WTC11 (cell line): Measurements from ENCODE around the gene TTLL9. TPM values are rescaled to one million over a fixed set of nuclear protein-coding genes. Genes with fewer than 3 reads are reported as not detected.

Experiments
- ATAC-seq: fragments of 200-7000 bp; cut with Tn5 transposase; 2 replicates; pipeline ENCODE4 v1.10.0; 2021; ENCODE audit warnings: mild to moderate bottlenecking, moderate library complexity
- CTCF ChIA-PET: fragments of 300-600 bp; sonication (Branson Sonifier 250); formaldehyde crosslinking; loops from one replicate; lab custom pipeline; 2021; ENCODE audit warnings: antibody characterized with exemption; lab: Charles Lee
- POLR2A ChIA-PET: fragments of 350-600 bp; sonication (Branson Sonifier 250); formaldehyde crosslinking; loops from one replicate; lab custom pipeline; 2021; ENCODE audit warnings: antibody characterized with exemption; lab: Charles Lee
- DNase-seq: peaks from one replicate; pipeline ENCODE4 v3.0.0; 2021; ENCODE audit warnings: low spot score
- H3K27ac Mint-ChIP-seq: 2 replicates; pipeline ENCODE4 v1.8.0; 2021; ENCODE audit warnings: mixed read lengths
- H3K27me3 Mint-ChIP-seq: 2 replicates; pipeline ENCODE4 v1.8.0; 2021; ENCODE audit warnings: low read depth, mild to moderate bottlenecking, moderate library complexity, mixed read lengths
- H3K36me3 Mint-ChIP-seq: 2 replicates; pipeline ENCODE4 v1.8.0; 2021; ENCODE audit warnings: mixed read lengths
- H3K4me1 Mint-ChIP-seq: 2 replicates; pipeline ENCODE4 v1.8.0; 2022; ENCODE audit warnings: mixed read lengths
- H3K4me3 Mint-ChIP-seq: 2 replicates; pipeline ENCODE4 v1.8.0; 2021; ENCODE audit warnings: mild to moderate bottlenecking, moderate library complexity, mixed read lengths
- H3K9me3 Mint-ChIP-seq: 2 replicates; pipeline ENCODE4 v1.8.0; 2021; ENCODE audit warnings: mixed read lengths
- AR ChIP-seq: fragments of 250-450 bp; sonication (Bioruptor Pico); IDR thresholded peaks from 2 replicates; pipeline ENCODE4 v1.9.0; 2021; ENCODE audit warnings: mild to moderate bottlenecking
- ATF1 ChIP-seq: sonication (generic); formaldehyde crosslinking; IDR thresholded peaks from 2 replicates; pipeline ENCODE4 v1.8.1; 2023; ENCODE audit warnings: mild to moderate bottlenecking, moderate library complexity, missing genetic modification reagents
- CDX4 ChIP-seq: fragments of 250-450 bp; sonication (Bioruptor Pico); IDR thresholded peaks from 2 replicates; pipeline ENCODE4 v1.9.0; 2021; ENCODE audit warnings: moderate library complexity, mild to moderate bottlenecking, inconsistent platforms, borderline replicate concordance
- CREM ChIP-seq: sonication (generic); formaldehyde crosslinking; IDR thresholded peaks from 2 replicates; pipeline ENCODE4 v1.8.1; 2022; ENCODE audit warnings: mild to moderate bottlenecking, missing genetic modification reagents, moderate library complexity
- FOXK1 ChIP-seq: sonication (generic); formaldehyde crosslinking; IDR thresholded peaks from 2 replicates; pipeline ENCODE4 v1.8.0; 2022; ENCODE audit warnings: mild to moderate bottlenecking, moderate library complexity, missing genetic modification reagents
- FOXP1 ChIP-seq: sonication (generic); formaldehyde crosslinking; IDR thresholded peaks from 2 replicates; pipeline ENCODE4 v1.8.0; 2022; ENCODE audit warnings: missing genetic modification reagents, mild to moderate bottlenecking, moderate library complexity, borderline replicate concordance
- GABPB1 ChIP-seq: sonication (generic); formaldehyde crosslinking; IDR thresholded peaks from 2 replicates; pipeline ENCODE4 v1.8.1; 2023; ENCODE audit warnings: mild to moderate bottlenecking, missing genetic modification reagents
- HMGA2 ChIP-seq: fragments of 250-450 bp; sonication (Bioruptor Pico); IDR thresholded peaks from 2 replicates; pipeline ENCODE4 v1.4.0; 2021; ENCODE audit warnings: mild to moderate bottlenecking, moderate library complexity
- MXD4 ChIP-seq: fragments of 250-450 bp; sonication (Bioruptor Pico); IDR thresholded peaks from 2 replicates; pipeline ENCODE4 v1.8.0; 2021; ENCODE audit warnings: mild to moderate bottlenecking, moderate library complexity, borderline replicate concordance
- NFATC4 ChIP-seq: fragments of 250-450 bp; sonication (Bioruptor Pico); IDR thresholded peaks from 2 replicates; pipeline ENCODE4 v1.9.0; 2021; ENCODE audit warnings: mild to moderate bottlenecking
- NFYB ChIP-seq: sonication (generic); formaldehyde crosslinking; conservative IDR thresholded peaks from 2 replicates; pipeline ENCODE4 v1.8.0; 2022; ENCODE audit warnings: low read depth, missing genetic modification reagents
- NR1H2 ChIP-seq: sonication (generic); formaldehyde crosslinking; IDR thresholded peaks from 2 replicates; pipeline ENCODE4 v1.9.0; 2021; ENCODE audit warnings: mild to moderate bottlenecking, moderate library complexity, missing genetic modification reagents
- NR2C2 ChIP-seq: sonication (generic); formaldehyde crosslinking; IDR thresholded peaks from 2 replicates; pipeline ENCODE4 v1.8.0; 2022; ENCODE audit warnings: mild to moderate bottlenecking, missing genetic modification reagents
- RORB ChIP-seq: fragments of 250-450 bp; sonication (Bioruptor Pico); IDR thresholded peaks from 2 replicates; pipeline ENCODE4 v1.9.0; 2021; ENCODE audit warnings: mild to moderate bottlenecking
- STAT6 ChIP-seq: sonication (generic); formaldehyde crosslinking; conservative IDR thresholded peaks from 2 replicates; pipeline ENCODE4 v1.8.1; 2023; ENCODE audit warnings: mild to moderate bottlenecking, low read depth, missing genetic modification reagents, moderate library complexity
- TP53 ChIP-seq: sonication (generic); formaldehyde crosslinking; IDR thresholded peaks from 2 replicates; pipeline ENCODE4 v1.8.1; 2023; ENCODE audit warnings: mild to moderate bottlenecking, missing genetic modification reagents
- USF1 ChIP-seq: sonication (generic); formaldehyde crosslinking; IDR thresholded peaks from 2 replicates; pipeline ENCODE4 v1.8.0; 2022; ENCODE audit warnings: mild to moderate bottlenecking, missing genetic modification reagents
- ZBTB43 ChIP-seq: sonication (generic); formaldehyde crosslinking; IDR thresholded peaks from 2 replicates; pipeline ENCODE4 v1.8.1; 2023; ENCODE audit warnings: mild to moderate bottlenecking, missing genetic modification reagents
- ZNF219 ChIP-seq: sonication (generic); formaldehyde crosslinking; IDR thresholded peaks from 2 replicates; pipeline ENCODE4 v1.8.0; 2023; ENCODE audit warnings: missing genetic modification reagents, mild to moderate bottlenecking, borderline replicate concordance
- ZNF416 ChIP-seq: fragments of 250-450 bp; sonication (Bioruptor Pico); IDR thresholded peaks from 2 replicates; pipeline ENCODE4 v1.9.0; 2021; ENCODE audit warnings: mild to moderate bottlenecking, inconsistent platforms
- ZSCAN18 ChIP-seq: fragments of 250-450 bp; sonication (Bioruptor Pico); IDR thresholded peaks from 2 replicates; pipeline ENCODE4 v2.1.2; 2022; ENCODE audit warnings: mild to moderate bottlenecking, moderate library complexity
- total RNA-seq: library from RNA; stranded (reverse); gene quantifications from 3 replicates; pipeline ENCODE4 v1.2.3, GENCODE V29; 2021
- TF ChIP-seq, protein P1 (sequence below): sonication (generic); formaldehyde crosslinking; IDR thresholded peaks from 2 replicates; pipeline ENCODE4 v1.8.1; 2023; ENCODE audit warnings: mild to moderate bottlenecking, moderate library complexity, missing genetic modification reagents
- TF ChIP-seq, protein P2 (sequence below): sonication (generic); formaldehyde crosslinking; IDR thresholded peaks from 2 replicates; pipeline ENCODE4 v1.8.1; 2023; ENCODE audit warnings: mild to moderate bottlenecking, missing genetic modification reagents

TTLL9 gene
- total RNA-seq, 1 experiment from 2014 or later, result not detected

DNA sequence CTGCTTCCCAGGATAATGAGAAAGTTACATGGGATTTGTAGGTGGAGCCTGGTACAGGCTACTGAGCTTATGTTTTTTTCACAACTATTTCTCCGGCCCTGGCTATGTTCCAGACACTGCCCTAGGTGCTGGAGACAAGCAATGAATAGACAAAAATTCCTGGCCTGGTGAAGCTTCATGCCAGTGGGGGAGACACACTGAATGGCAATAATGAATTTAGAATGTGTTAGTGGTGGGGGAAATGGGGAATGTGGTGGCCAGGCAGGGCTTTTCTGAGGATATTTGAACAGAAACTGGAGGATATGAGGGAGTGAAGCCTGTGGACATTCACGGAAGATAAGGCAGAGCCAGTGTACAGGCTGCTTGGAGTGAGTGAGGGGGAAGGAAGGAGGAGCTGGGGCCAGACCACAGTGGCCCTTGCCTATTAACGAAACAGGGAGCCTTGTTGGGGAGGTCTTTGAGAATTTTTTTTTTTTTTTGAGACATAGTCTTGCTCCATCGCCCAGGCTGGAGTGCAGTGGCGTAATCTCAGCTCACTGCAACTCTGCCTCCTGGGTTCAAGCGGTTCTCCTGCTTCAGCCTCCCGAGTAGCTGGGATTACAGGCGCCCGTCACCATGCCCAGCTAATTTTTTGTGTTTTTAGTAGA, 31.7 kb upstream of the TTLL9 start (continued):
- TF ChIP-seq ZBTB43 (CRISPR knock-in tag) (no peak), NR2C2 (no peak), MXD4 (no peak), STAT6 (CRISPR knock-in tag) (no peak), FOXP1 (CRISPR knock-in tag) (no peak), RORB (CRISPR knock-in tag) (no peak), GABPB1 (no peak), FOXK1 (CRISPR knock-in tag) (no peak), NFATC4 (CRISPR knock-in tag) (no peak), HMGA2 (no peak), NFYB (CRISPR knock-in tag) (no peak), TP53 (CRISPR knock-in tag) (no peak), ZNF219 (CRISPR knock-in tag) (no peak), CREM (CRISPR knock-in tag) (no peak), ZSCAN18 (CRISPR knock-in tag) (no peak), NR1H2 (no peak)
- TF ChIP-seq, protein P1, sequence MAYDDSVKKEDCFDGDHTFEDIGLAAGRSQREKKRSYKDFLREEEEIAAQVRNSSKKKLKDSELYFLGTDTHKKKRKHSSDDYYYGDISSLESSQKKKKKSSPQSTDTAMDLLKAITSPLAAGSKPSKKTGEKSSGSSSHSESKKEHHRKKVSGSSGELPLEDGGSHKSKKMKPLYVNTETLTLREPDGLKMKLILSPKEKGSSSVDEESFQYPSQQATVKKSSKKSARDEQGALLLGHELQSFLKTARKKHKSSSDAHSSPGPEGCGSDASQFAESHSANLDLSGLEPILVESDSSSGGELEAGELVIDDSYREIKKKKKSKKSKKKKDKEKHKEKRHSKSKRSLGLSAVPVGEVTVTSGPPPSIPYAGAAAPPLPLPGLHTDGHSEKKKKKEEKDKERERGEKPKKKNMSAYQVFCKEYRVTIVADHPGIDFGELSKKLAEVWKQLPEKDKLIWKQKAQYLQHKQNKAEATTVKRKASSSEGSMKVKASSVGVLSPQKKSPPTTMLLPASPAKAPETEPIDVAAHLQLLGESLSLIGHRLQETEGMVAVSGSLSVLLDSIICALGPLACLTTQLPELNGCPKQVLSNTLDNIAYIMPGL (CRISPR knock-in tag), result no peak

GRCh38 chr20:31839782-31840487, 30.5 kb upstream of the TTLL9 start:
- H3K4me3 Mint-ChIP-seq, result no peak overlapping the region
- H3K4me1 Mint-ChIP-seq, result peaks cover 33% of the 10 kb centered on the region
- POLR2A ChIA-PET, result no interaction called here
- H3K36me3 Mint-ChIP-seq, result no peaks in the 10 kb centered on the region
- no peak overlapping the region for H3K27ac Mint-ChIP-seq
- DNase-seq (no peak), ATAC-seq (no peak)
- H3K9me3 Mint-ChIP-seq, result no peaks in the 10 kb centered on the region
- no peaks in the 10 kb centered on the region for H3K27me3 Mint-ChIP-seq
- CTCF ChIA-PET, result interaction anchor here (0.6 to 1.4 kb wide), 4 partner anchors 12 to 17 kb away, joined by 3 to 5 read pairs (median 4); no protein-coding TSS in a partner anchor
- TF ChIP-seq, protein P2, sequence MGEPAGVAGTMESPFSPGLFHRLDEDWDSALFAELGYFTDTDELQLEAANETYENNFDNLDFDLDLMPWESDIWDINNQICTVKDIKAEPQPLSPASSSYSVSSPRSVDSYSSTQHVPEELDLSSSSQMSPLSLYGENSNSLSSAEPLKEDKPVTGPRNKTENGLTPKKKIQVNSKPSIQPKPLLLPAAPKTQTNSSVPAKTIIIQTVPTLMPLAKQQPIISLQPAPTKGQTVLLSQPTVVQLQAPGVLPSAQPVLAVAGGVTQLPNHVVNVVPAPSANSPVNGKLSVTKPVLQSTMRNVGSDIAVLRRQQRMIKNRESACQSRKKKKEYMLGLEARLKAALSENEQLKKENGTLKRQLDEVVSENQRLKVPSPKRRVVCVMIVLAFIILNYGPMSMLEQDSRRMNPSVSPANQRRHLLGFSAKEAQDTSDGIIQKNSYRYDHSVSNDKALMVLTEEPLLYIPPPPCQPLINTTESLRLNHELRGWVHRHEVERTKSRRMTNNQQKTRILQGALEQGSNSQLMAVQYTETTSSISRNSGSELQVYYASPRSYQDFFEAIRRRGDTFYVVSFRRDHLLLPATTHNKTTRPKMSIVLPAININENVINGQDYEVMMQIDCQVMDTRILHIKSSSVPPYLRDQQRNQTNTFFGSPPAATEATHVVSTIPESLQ, result no peak
- no peak for TF ChIP-seq AR (CRISPR knock-in tag)
- TF ChIP-seq ZNF416 (CRISPR knock-in tag), result no peak
- no peak for TF ChIP-seq ATF1 (CRISPR knock-in tag)
- no peak for TF ChIP-seq CDX4
- no peak for TF ChIP-seq USF1 (CRISPR knock-in tag)
